Astrocyte (in vitro differentiated cells and primary cell): ENCODE results near the gene CALU. TPM values are rescaled to one million over a fixed set of nuclear protein-coding genes. Genes with fewer than 3 reads are reported as not detected.

ENCODE experiments used
- DNase-seq: peaks from one replicate; pipeline ENCODE4 v3.0.0-alpha.2; 2010; ENCODE audit warnings: low read depth
- FAIRE-seq: peaks from 2 replicates; lab custom pipeline; 2011; peaks lifted over from hg19 to GRCh38; lab: Jason Lieb, UNC
- H2AFZ ChIP-seq: 2 replicates; pipeline ENCODE4 v1.6.0; 2012; ENCODE audit warnings: low read depth, low read length, inconsistent platforms
- H3K27ac ChIP-seq: 2 replicates; pipeline ENCODE4 v1.5.1; 2011; ENCODE audit warnings: low read depth, low read length, inconsistent platforms
- H3K27me3 ChIP-seq: 2 replicates; pipeline ENCODE4 v1.6.0; 2011; ENCODE audit warnings: low read length, inconsistent platforms; ENCODE audit not compliant: insufficient read depth
- H3K36me3 ChIP-seq: 2 replicates; pipeline ENCODE4 v1.5.1; 2011; ENCODE audit warnings: low read length, inconsistent platforms; ENCODE audit not compliant: insufficient read depth
- H3K4me1 ChIP-seq: 2 replicates; pipeline ENCODE4 v1.5.1; 2011; ENCODE audit warnings: low read length, inconsistent platforms; ENCODE audit not compliant: insufficient read depth
- H3K4me2 ChIP-seq: 2 replicates; pipeline ENCODE4 v1.6.0; 2012; ENCODE audit warnings: low read length, inconsistent platforms
- H3K4me3 ChIP-seq: 2 replicates; pipeline ENCODE4 v1.5.1; 2011; ENCODE audit warnings: low read depth, mild to moderate bottlenecking, low read length, inconsistent platforms; ENCODE audit not compliant: insufficient read depth
- H3K79me2 ChIP-seq: 2 replicates; pipeline ENCODE4 v1.6.0; 2012; ENCODE audit warnings: mild to moderate bottlenecking, low read length, inconsistent platforms; ENCODE audit not compliant: insufficient read depth
- H3K9ac ChIP-seq: 2 replicates; pipeline ENCODE4 v1.6.0; 2012; ENCODE audit warnings: mild to moderate bottlenecking, low read length, inconsistent platforms
- H3K9me3 ChIP-seq: 2 replicates; pipeline ENCODE4 v1.5.1; 2012; ENCODE audit warnings: low read depth, mild to moderate bottlenecking, low read length, inconsistent platforms; ENCODE audit not compliant: insufficient read depth
- H4K20me1 ChIP-seq: 2 replicates; pipeline ENCODE4 v1.6.0; 2012; ENCODE audit warnings: low read length, inconsistent platforms; ENCODE audit not compliant: insufficient read depth
- H3K27ac Mint-ChIP-seq: one replicate; pipeline ENCODE4 v1.8.0; 2021; ENCODE audit warnings: mild to moderate bottlenecking, mixed read lengths; ENCODE audit not compliant: unreplicated experiment
- H3K27me3 Mint-ChIP-seq: one replicate; pipeline ENCODE4 v1.8.0; 2021; ENCODE audit warnings: low read depth, mixed read lengths; ENCODE audit not compliant: unreplicated experiment
- H3K36me3 Mint-ChIP-seq: one replicate; pipeline ENCODE4 v1.8.0; 2021; ENCODE audit warnings: low read depth, mixed read lengths; ENCODE audit not compliant: unreplicated experiment
- H3K4me1 Mint-ChIP-seq: one replicate; pipeline ENCODE4 v1.8.0; 2021; ENCODE audit warnings: low read depth, mixed read lengths; ENCODE audit not compliant: unreplicated experiment
- H3K4me3 Mint-ChIP-seq: one replicate; pipeline ENCODE4 v1.8.0; 2021; ENCODE audit warnings: mild to moderate bottlenecking, moderate library complexity, mixed read lengths; ENCODE audit not compliant: unreplicated experiment
- H3K9me3 Mint-ChIP-seq: one replicate; pipeline ENCODE4 v1.8.0; 2021; ENCODE audit warnings: mild to moderate bottlenecking, mixed read lengths; ENCODE audit not compliant: unreplicated experiment
- CTCF ChIP-seq: IDR thresholded peaks from 2 replicates; pipeline ENCODE4 v1.5.1; 2011; ENCODE audit warnings: low read depth, mild to moderate bottlenecking, inconsistent platforms, low read length, moderate library complexity; ENCODE audit not compliant: insufficient read depth
- EZH2 ChIP-seq: IDR thresholded peaks from 2 replicates; pipeline ENCODE4 v1.6.1; 2012; ENCODE audit warnings: mild to moderate bottlenecking, low read length, inconsistent platforms; ENCODE audit not compliant: insufficient read depth
- total RNA-seq: library from RNA; stranded (reverse); gene quantifications from 2 replicates; pipeline ENCODE4 v1.2.1, GENCODE V29; 2021

CALU gene
- total RNA-seq, 1 donor from 2014 or later, result 670 TPM

DNA sequence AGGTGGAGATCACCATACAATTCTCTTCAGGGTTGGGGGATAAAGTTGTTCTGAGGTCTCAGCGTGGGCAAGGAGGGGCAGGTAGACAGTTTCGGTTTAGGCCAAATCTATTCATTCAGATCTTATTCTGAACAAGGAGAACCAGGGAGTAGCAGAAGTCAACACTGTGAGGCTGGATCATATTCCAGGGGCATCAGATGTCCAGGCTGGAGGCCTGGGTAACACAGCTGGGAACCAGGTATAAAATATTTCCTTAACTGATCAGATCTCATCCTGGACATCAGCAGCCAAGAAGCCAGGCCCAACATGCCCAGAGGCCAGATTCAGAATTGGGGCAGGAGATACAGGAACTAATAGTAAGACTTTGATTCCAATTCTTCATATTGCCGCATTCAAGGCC lies 71.8 kb downstream of the CALU start:
- no peak for DNase-seq
- H3K36me3 Mint-ChIP-seq, result peaks cover 18% of the 10 kb centered on the region
- H3K4me2 ChIP-seq, result no peak overlapping the region
- H3K4me1 ChIP-seq, result no peaks in the 10 kb centered on the region
- H3K79me2 ChIP-seq, result no peaks in the 10 kb centered on the region
- no peak overlapping the region for H3K4me3 ChIP-seq
- H3K27ac ChIP-seq, result no peak overlapping the region
- no peak overlapping the region for H3K9ac ChIP-seq
- no peak for TF ChIP-seq EZH2
- no peak for TF ChIP-seq CTCF
- H3K27ac Mint-ChIP-seq, result no peak overlapping the region
- H3K9me3 ChIP-seq, result no peaks in the 10 kb centered on the region
- H3K4me1 Mint-ChIP-seq, result peaks cover 10% of the 10 kb centered on the region
- no peaks in the 10 kb centered on the region for H4K20me1 ChIP-seq
- no peak for FAIRE-seq
- H2AFZ ChIP-seq, result no peak overlapping the region
- H3K4me3 Mint-ChIP-seq, result peak overlapping the region; percentile 2
- H3K36me3 ChIP-seq, result peaks cover 1% of the 10 kb centered on the region
- no peaks in the 10 kb centered on the region for H3K9me3 Mint-ChIP-seq
- H3K27me3 Mint-ChIP-seq, result peaks cover 7% of the 10 kb centered on the region
- peaks cover 2% of the 10 kb centered on the region for H3K27me3 ChIP-seq

DNA sequence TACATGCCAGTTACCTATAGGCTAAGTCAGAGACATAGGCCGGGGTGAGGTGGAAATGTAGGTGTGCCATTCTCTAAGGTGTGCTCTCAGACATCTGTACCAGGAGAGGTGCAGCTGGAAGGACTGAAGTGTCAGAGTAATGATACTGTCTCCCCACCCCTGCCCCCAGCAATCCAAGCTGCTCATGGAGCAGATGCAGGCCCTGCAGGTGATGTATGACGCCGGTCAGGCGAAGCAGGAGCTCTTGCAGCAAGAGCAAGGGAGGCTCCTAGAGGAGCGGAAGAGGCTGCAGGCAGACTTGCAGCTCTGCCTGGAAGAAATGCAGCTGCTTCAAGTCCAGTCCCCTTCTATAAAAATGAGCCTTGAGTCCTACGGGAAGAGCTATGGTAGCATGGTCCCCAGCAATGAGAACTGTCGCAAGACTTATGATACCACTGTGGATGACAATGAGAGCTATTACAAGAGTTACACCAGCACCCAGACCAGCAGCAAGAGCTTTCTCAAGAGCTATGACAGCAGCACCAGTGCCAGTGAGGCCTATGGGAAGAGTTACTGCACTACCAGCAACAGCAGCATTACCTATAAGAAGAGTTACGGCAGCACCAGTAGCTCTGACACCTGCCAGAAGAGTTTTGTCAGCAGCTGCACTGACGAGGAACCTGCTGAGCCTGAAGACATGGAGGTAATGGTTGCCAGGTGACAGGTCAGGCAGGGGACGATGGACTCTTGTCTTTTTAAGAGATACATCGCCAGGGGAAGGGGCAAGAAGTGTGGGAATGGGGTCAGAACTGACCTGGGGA lies 72.7 kb downstream of the CALU start:
- no peak overlapping the region for H3K9ac ChIP-seq
- FAIRE-seq (no peak), DNase-seq (no peak)
- TF ChIP-seq EZH2 (no peak), CTCF (no peak)
- Mint-ChIP-seq H3K4me3 (no peak overlapping the region), H3K4me1 (peaks cover 10% of the 10 kb centered on the region), H3K9me3 (peaks cover 2% of the 10 kb centered on the region), H3K27ac (no peak overlapping the region), H3K36me3 (peaks cover 14% of the 10 kb centered on the region), H3K27me3 (peaks cover 7% of the 10 kb centered on the region)
- H3K4me1 ChIP-seq, result no peaks in the 10 kb centered on the region
- no peaks in the 10 kb centered on the region for H3K79me2 ChIP-seq
- H4K20me1 ChIP-seq, result no peaks in the 10 kb centered on the region
- H3K36me3 ChIP-seq, result no peaks in the 10 kb centered on the region
- H2AFZ ChIP-seq, result no peak overlapping the region
- H3K4me3 ChIP-seq, result no peak overlapping the region
- H3K27ac ChIP-seq, result no peak overlapping the region
- H3K9me3 ChIP-seq, result no peaks in the 10 kb centered on the region
- peaks cover 2% of the 10 kb centered on the region for H3K27me3 ChIP-seq
- no peak overlapping the region for H3K4me2 ChIP-seq

DNA sequence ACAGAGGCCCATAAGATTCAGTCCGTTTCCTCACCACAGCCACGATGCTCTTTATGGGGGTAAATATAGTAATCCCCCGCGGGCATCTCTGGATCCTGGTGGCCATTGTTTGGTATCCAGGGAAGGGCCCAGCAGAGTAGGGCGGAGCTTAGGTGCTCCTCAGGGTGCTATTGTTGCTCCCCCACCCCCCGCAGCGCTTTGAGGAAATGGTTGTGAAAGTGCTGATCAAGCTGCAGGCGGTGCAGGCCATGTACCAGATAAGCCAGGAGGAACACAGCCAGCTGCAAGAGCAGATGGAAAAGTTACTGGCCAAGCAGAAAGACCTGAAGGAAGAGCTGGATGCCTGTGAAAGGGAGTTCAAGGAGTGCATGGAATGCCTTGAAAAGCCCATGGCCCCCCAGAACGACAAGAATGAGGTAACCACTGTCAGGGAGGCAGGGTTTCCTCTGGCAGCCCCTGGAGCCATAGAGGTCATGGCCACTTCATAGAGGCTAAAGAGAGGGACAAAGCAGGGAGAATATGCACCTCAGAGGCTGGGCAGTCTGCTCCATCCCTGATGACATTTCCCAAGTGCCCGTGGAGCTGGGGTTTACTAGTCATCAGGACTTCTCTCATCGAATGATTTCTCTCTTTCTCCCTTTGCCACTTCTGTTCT lies 73.5 kb downstream of the CALU start:
- Histone ChIP-seq H3K79me2 (no peaks in the 10 kb centered on the region), H3K4me3 (no peak overlapping the region), H3K36me3 (no peaks in the 10 kb centered on the region), H3K27me3 (peaks cover 2% of the 10 kb centered on the region), H3K4me1 (no peaks in the 10 kb centered on the region), H3K9ac (no peak overlapping the region), H3K4me2 (no peak overlapping the region), H3K9me3 (no peaks in the 10 kb centered on the region), H3K27ac (no peak overlapping the region), H4K20me1 (no peaks in the 10 kb centered on the region), H2AFZ (no peak overlapping the region)
- Mint-ChIP-seq H3K9me3 (peaks cover 2% of the 10 kb centered on the region), H3K4me1 (peaks cover 10% of the 10 kb centered on the region), H3K4me3 (no peak overlapping the region), H3K27ac (no peak overlapping the region), H3K27me3 (peaks cover 12% of the 10 kb centered on the region), H3K36me3 (peaks cover 13% of the 10 kb centered on the region)
- no peak for TF ChIP-seq EZH2
- TF ChIP-seq CTCF, result no peak
- DNase-seq (no peak), FAIRE-seq (no peak)
